NT2/D1 (cell line): ENCODE results near the gene PADI2.

Experiments used
- DNase-seq: peaks from one replicate; pipeline ENCODE4 v3.0.0-alpha.2; 2011; ENCODE audit warnings: low read depth, low spot score
- H3K27me3 ChIP-seq: 2 replicates; pipeline ENCODE4 v1.6.0; 2011; ENCODE audit warnings: mild to moderate bottlenecking; ENCODE audit not compliant: insufficient read length, insufficient read depth
- H3K36me3 ChIP-seq: 2 replicates; pipeline ENCODE4 v1.6.1; 2011; ENCODE audit warnings: mild to moderate bottlenecking, low read length, mixed read lengths; ENCODE audit not compliant: insufficient read depth, insufficient read length
- H3K4me1 ChIP-seq: 2 replicates; pipeline ENCODE4 v1.5.1; 2011; ENCODE audit not compliant: insufficient read depth, insufficient read length
- H3K4me3 ChIP-seq: 2 replicates; pipeline ENCODE4 v1.5.1; 2011; ENCODE audit warnings: low read depth; ENCODE audit not compliant: insufficient read length
- H3K9ac ChIP-seq: 2 replicates; pipeline ENCODE4 v1.6.0; 2011; ENCODE audit warnings: low read depth; ENCODE audit not compliant: insufficient read length
- H3K9me3 ChIP-seq: 2 replicates; pipeline ENCODE4 v1.5.1; 2011; ENCODE audit warnings: mild to moderate bottlenecking, low read length; ENCODE audit not compliant: insufficient read depth
- SUZ12 ChIP-seq: IDR thresholded peaks from 2 replicates; pipeline ENCODE4 v1.6.1; 2011; ENCODE audit not compliant: insufficient read length, insufficient read depth; ENCODE audit errors: extremely low read depth
- YY1 ChIP-seq: IDR thresholded peaks from 2 replicates; pipeline ENCODE4 v1.6.1; 2011; ENCODE audit not compliant: insufficient read length, insufficient read depth
- ZNF274 ChIP-seq: IDR thresholded peaks from 2 replicates; pipeline ENCODE4 v1.6.1; 2011; ENCODE audit warnings: mild to moderate bottlenecking, low read depth, low read length

The PADI2 gene

DNA sequence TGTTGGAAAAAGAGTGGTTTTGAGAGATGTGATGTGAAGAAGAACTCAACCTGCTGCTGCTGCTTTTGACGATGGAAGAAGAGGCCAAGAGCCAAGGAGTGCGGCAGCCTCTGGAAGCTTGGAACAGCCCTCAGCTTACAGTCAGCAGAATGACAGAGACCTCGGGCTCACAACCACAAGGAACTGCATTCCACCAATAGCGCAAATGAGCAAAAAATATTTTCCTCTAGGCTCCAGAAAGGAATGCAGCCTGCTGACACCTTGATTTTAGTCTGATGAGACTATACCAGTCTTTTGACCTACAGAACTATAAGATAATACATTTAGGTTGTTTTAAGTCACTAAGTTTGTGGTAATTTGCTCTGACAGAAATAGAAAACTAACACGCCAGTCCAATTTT is 75.6 kb downstream of the PADI2 start:
- H3K36me3 ChIP-seq: peaks cover 54% of the 10 kb centered on the region
- H3K4me3 ChIP-seq: no peak overlapping the region
- H3K9ac ChIP-seq: no peak overlapping the region
- H3K27me3 ChIP-seq: no peaks in the 10 kb centered on the region
- no peaks in the 10 kb centered on the region for H3K4me1 ChIP-seq
- no peaks in the 10 kb centered on the region for H3K9me3 ChIP-seq
- TF ChIP-seq SUZ12 (no peak), YY1 (no peak), ZNF274 (no peak)
- no peak for DNase-seq

DNA sequence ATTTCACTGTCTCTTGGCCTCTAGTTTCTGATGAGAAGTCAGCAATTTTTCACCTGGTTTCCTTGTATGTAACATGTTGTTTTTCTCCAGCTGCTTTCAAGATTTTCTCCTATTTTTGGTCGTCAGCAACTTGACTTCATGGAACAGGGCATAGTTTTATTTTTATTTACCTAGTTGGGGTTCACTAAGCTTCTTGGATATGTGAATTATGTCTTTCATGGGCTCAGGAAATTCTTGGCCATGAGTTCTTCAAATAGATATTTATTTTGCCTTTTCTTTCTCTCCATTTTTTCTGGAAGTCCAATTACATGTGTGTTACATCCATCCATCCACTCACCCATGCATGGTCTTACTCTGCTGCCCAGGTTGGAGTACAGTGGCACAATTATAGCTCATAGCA is 79.1 kb downstream of the PADI2 start:
- Histone ChIP-seq H3K27me3 (no peaks in the 10 kb centered on the region), H3K4me1 (no peaks in the 10 kb centered on the region), H3K4me3 (no peak overlapping the region), H3K9ac (no peak overlapping the region), H3K36me3 (peaks cover 51% of the 10 kb centered on the region), H3K9me3 (no peaks in the 10 kb centered on the region)
- DNase-seq: no peak
- no peak for TF ChIP-seq SUZ12
- TF ChIP-seq ZNF274: no peak
- no peak for TF ChIP-seq YY1

DNA sequence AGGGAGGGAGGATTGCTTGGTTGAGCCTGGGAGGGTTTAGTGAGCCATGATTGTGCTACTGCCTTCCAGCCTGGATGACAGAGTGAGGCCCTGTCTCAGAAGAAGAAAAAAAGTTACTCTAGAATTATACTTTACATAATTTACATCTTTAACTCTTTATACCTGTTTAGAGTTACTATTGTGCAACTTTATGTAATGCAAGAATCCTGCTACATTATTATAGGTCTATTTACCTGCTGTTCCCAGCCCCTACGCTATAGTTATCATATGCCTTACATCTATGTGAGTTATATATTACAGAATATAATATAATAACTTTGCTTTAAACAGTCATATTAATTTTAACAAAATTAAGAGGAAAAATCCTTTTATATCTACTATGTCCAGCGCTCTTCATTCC is 79.7 kb downstream of the PADI2 start:
- Histone ChIP-seq H3K27me3 (no peaks in the 10 kb centered on the region), H3K36me3 (peaks cover 50% of the 10 kb centered on the region), H3K4me1 (no peaks in the 10 kb centered on the region), H3K9ac (no peak overlapping the region), H3K4me3 (no peak overlapping the region), H3K9me3 (no peaks in the 10 kb centered on the region)
- TF ChIP-seq YY1: no peak
- TF ChIP-seq ZNF274: no peak
- no peak for TF ChIP-seq SUZ12
- DNase-seq: no peak

DNA sequence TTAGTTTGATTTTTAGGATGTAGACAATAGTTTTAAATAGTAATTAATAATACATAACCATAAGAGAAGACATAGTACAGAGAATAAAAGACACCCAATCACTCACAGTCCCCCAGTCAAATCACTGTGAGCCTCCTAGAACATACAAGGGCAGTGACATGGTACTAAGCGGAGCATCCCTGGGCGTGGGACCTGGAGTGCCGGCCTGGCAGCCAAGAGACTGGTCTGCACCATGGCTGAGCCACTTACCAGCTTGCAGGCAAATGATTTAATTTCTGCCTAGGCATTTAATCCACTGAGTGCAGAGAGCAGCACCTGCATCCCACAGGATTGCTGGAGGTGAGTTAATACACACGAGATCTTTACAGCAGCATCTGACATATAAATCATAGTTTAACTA is 85.8 kb downstream of the PADI2 start:
- no peak for TF ChIP-seq YY1
- Histone ChIP-seq H3K4me3 (no peak overlapping the region), H3K4me1 (no peaks in the 10 kb centered on the region), H3K27me3 (no peaks in the 10 kb centered on the region), H3K36me3 (peaks cover 40% of the 10 kb centered on the region), H3K9me3 (no peaks in the 10 kb centered on the region), H3K9ac (no peak overlapping the region)
- DNase-seq: no peak

GRCh38 chr1:17032741-17033140 is 86.5 kb downstream of the PADI2 start:
- no peak for DNase-seq
- H3K4me1 ChIP-seq: no peaks in the 10 kb centered on the region
- H3K36me3 ChIP-seq: peaks cover 47% of the 10 kb centered on the region

GRCh38 chr1:17031436-17031835 is 87.8 kb downstream of the PADI2 start:
- Histone ChIP-seq H3K9ac (no peak overlapping the region), H3K36me3 (peaks cover 60% of the 10 kb centered on the region), H3K27me3 (no peaks in the 10 kb centered on the region), H3K9me3 (no peaks in the 10 kb centered on the region), H3K4me1 (no peaks in the 10 kb centered on the region), H3K4me3 (no peak overlapping the region)
- TF ChIP-seq SUZ12 (no peak), YY1 (no peak), ZNF274 (no peak)
- no peak for DNase-seq

More at GRCh38 chr1:17032741-17033140, 86.5 kb downstream of the PADI2 start:
- Histone ChIP-seq H3K27me3 (no peaks in the 10 kb centered on the region), H3K4me3 (no peak overlapping the region), H3K9me3 (no peaks in the 10 kb centered on the region), H3K9ac (no peak overlapping the region)
- TF ChIP-seq SUZ12 (no peak), YY1 (no peak), ZNF274 (no peak)

DNA sequence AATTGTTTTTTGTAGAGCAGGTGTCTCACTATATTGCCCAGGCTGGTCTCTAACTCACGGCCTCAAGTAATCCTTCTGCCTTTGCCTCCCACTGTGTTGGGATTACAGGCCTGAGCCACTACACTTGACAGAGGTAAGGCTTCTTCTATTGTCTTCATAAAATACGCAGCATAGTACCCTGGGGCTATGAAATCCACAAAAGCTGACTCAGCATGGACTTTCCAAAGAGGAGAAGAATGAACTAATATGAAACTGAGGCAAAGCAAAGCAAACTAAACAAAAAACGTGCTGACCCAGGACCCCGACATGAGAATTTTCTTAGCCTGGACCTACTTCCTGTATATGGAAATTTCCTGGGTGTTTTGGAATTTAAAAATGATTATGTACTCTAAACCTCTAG is 89.0 kb downstream of the PADI2 start:
- no peaks in the 10 kb centered on the region for H3K4me1 ChIP-seq
- no peaks in the 10 kb centered on the region for H3K27me3 ChIP-seq
- H3K9me3 ChIP-seq: no peaks in the 10 kb centered on the region
- peaks cover 70% of the 10 kb centered on the region for H3K36me3 ChIP-seq
- no peak for TF ChIP-seq ZNF274
- no peak for TF ChIP-seq YY1
- TF ChIP-seq SUZ12: no peak
- DNase-seq: no peak
- no peak overlapping the region for H3K9ac ChIP-seq
- no peak overlapping the region for H3K4me3 ChIP-seq

- no peaks in the 10 kb centered on the region for H3K27me3 ChIP-seq
- H3K4me1 ChIP-seq: no peaks in the 10 kb centered on the region
- DNase-seq: no peak
- no peaks in the 10 kb centered on the region for H3K9me3 ChIP-seq
- H3K9ac ChIP-seq: no peak overlapping the region
- TF ChIP-seq YY1 (no peak), ZNF274 (no peak), SUZ12 (no peak)
- H3K36me3 ChIP-seq: peaks cover 75% of the 10 kb centered on the region
- H3K4me3 ChIP-seq: no peak overlapping the region
These were observed 90.5 kb downstream of the PADI2 start for GRCh38 chr1:17028662-17029188.
